Adrenal gland (tissue), 5 donors: ENCODE measurements around the gene INSR.

Source experiments
- CTCF ChIP-seq, 6 experiments: fragments of 450-650 bp in 4 of 6; fragments of 200-600 bp in 2 of 6; sonication (generic) in 1 of 6; IDR thresholded peaks; 1 replicate in 5 of 6; 2 replicates in 1 of 6; pipeline versions ENCODE4 v1.5.1 to v1.8.0; 2016 to 2021; ENCODE audit warnings: antibody characterized with exemption in 6 of 6, mild to moderate bottlenecking in 2 of 6, moderate library complexity in 1 of 6
- POLR2A ChIP-seq, 2 donors: fragments of 450-650 bp; IDR thresholded peaks; one replicate each; pipeline ENCODE4 v1.6.1; 2017; ENCODE audit warnings: antibody characterized with exemption in 2 of 2, mild to moderate bottlenecking in 2 of 2, moderate library complexity in 1 of 2
- donor health status: DM: no; HTN: no; CAD: no.

GRCh38 chr19:7063339-7063738, 230.9 kb downstream of the INSR start:
- TF ChIP-seq CTCF (IDR thresholded peaks at IDR 0.05) (no peak), POLR2A (IDR thresholded peaks at IDR 0.05) (no peak)
